DND-41 (cell line): ENCODE measurements around the gene SLC39A6.
"Not testable (repeated sequence)": the region's sequence is repeated elsewhere in the genome, so short reads cannot be mapped to it uniquely, and the experiment has no call there.

Experiments
- ATAC-seq: fragments of 200-7000 bp; cut with Tn5 transposase; 3 replicates; pipeline ENCODE4 v1.9.1; 2021; ENCODE audit warnings: low read depth; ENCODE audit not compliant: insufficient read depth
- DNase-seq: peaks from one replicate; pipeline ENCODE4 v3.0.0-alpha.2; 2020
- H2AFZ ChIP-seq: 2 replicates; pipeline ENCODE4 v1.6.0; 2012; ENCODE audit warnings: low read depth, low read length
- H3K27ac ChIP-seq: 2 replicates; pipeline ENCODE4 v1.5.1; 2012; ENCODE audit warnings: low read length, inconsistent platforms
- H3K27me3 ChIP-seq: fragments of 200-600 bp; sonication (generic); 2 replicates; pipeline ENCODE4 v1.6.0; 2012; ENCODE audit warnings: low read length, mild to moderate bottlenecking, inconsistent platforms; ENCODE audit not compliant: insufficient read depth, poor library complexity
- H3K36me3 ChIP-seq: 2 replicates; pipeline ENCODE4 v1.5.1; 2012; ENCODE audit warnings: low read length, inconsistent platforms; ENCODE audit not compliant: insufficient read depth
- H3K4me1 ChIP-seq: 2 replicates; pipeline ENCODE4 v1.5.1; 2012; ENCODE audit warnings: mild to moderate bottlenecking, low read length; ENCODE audit not compliant: insufficient read depth
- H3K4me2 ChIP-seq: 2 replicates; pipeline ENCODE4 v1.6.0; 2012; ENCODE audit warnings: mild to moderate bottlenecking, moderate library complexity, low read length, inconsistent platforms; ENCODE audit not compliant: insufficient read depth
- H3K4me3 ChIP-seq, 2 experiments: fragments of 200-600 bp in 1 of 2; shearing (Covaris generic) in 1 of 2; 2 replicates each; pipeline ENCODE4 v1.5.1; 2012 to 2016; ENCODE audit warnings: inconsistent platforms in 2 of 2, low read length in 2 of 2, mild to moderate bottlenecking in 2 of 2, low read depth in 1 of 2, moderate library complexity in 1 of 2
- H3K79me2 ChIP-seq: 2 replicates; pipeline ENCODE4 v1.6.0; 2012; ENCODE audit warnings: low read length, inconsistent platforms; ENCODE audit not compliant: insufficient read depth
- H3K9ac ChIP-seq: 2 replicates; pipeline ENCODE4 v1.6.0; 2012; ENCODE audit warnings: low read depth, mild to moderate bottlenecking, inconsistent platforms, low read length, moderate library complexity
- H3K9me3 ChIP-seq: 2 replicates; pipeline ENCODE4 v1.5.1; 2012; ENCODE audit warnings: low read length, moderate library complexity, mild to moderate bottlenecking, inconsistent platforms; ENCODE audit not compliant: insufficient read depth, severe bottlenecking
- H4K20me1 ChIP-seq: 2 replicates; pipeline ENCODE4 v1.6.0; 2012; ENCODE audit warnings: low read length; ENCODE audit not compliant: insufficient read depth
- EZH2 ChIP-seq: IDR thresholded peaks from 3 replicates; pipeline ENCODE4 v1.6.1; 2012; ENCODE audit warnings: borderline replicate concordance, low read depth, mild to moderate bottlenecking, moderate library complexity, low read length, inconsistent platforms; ENCODE audit not compliant: severe bottlenecking
- TF ChIP-seq, protein P1 (sequence below): IDR thresholded peaks from 2 replicates; pipeline ENCODE4 v1.5.1; 2012; ENCODE audit warnings: borderline replicate concordance, low read length, moderate library complexity, mild to moderate bottlenecking; ENCODE audit not compliant: poor library complexity, severe bottlenecking; ENCODE audit errors: extremely low read depth

Gene SLC39A6

DNA sequence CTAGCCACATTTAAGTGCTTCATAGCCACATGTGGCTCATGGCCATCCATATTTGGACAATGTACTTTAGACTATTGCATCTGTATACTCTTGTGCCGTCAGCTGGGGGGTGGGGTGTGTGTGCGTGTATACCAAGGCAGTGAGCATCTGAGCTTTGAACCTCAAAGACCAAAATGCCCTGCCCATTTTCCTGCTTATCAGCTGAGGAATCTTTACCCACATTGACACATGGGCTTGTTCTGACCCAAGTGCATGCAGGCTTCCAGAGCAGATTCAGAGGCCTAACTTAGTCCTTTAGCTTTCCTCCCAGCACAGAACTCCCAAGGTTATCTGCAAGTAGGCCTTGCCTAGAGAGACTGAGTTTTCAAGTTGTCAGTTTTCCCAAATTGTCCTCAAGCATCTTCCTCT lies 47.0 kb upstream of the SLC39A6 start:
- ATAC-seq (no peak), DNase-seq (no peak)
- TF ChIP-seq, protein P1, sequence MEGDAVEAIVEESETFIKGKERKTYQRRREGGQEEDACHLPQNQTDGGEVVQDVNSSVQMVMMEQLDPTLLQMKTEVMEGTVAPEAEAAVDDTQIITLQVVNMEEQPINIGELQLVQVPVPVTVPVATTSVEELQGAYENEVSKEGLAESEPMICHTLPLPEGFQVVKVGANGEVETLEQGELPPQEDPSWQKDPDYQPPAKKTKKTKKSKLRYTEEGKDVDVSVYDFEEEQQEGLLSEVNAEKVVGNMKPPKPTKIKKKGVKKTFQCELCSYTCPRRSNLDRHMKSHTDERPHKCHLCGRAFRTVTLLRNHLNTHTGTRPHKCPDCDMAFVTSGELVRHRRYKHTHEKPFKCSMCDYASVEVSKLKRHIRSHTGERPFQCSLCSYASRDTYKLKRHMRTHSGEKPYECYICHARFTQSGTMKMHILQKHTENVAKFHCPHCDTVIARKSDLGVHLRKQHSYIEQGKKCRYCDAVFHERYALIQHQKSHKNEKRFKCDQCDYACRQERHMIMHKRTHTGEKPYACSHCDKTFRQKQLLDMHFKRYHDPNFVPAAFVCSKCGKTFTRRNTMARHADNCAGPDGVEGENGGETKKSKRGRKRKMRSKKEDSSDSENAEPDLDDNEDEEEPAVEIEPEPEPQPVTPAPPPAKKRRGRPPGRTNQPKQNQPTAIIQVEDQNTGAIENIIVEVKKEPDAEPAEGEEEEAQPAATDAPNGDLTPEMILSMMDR: no peak
- no peak for TF ChIP-seq EZH2
- no peak overlapping the region for H3K4me3 ChIP-seq
- no peaks in the 10 kb centered on the region for H3K27me3 ChIP-seq
- no peak overlapping the region for H3K9ac ChIP-seq
- no peaks in the 10 kb centered on the region for H3K79me2 ChIP-seq
- H3K4me1 ChIP-seq: no peaks in the 10 kb centered on the region
- peaks cover 65% of the 10 kb centered on the region for H3K36me3 ChIP-seq
- no peak overlapping the region for H2AFZ ChIP-seq
- H3K9me3 ChIP-seq: no peaks in the 10 kb centered on the region
- no peaks in the 10 kb centered on the region for H4K20me1 ChIP-seq
- H3K27ac ChIP-seq: no peak overlapping the region
- H3K4me2 ChIP-seq: no peak overlapping the region

DNA sequence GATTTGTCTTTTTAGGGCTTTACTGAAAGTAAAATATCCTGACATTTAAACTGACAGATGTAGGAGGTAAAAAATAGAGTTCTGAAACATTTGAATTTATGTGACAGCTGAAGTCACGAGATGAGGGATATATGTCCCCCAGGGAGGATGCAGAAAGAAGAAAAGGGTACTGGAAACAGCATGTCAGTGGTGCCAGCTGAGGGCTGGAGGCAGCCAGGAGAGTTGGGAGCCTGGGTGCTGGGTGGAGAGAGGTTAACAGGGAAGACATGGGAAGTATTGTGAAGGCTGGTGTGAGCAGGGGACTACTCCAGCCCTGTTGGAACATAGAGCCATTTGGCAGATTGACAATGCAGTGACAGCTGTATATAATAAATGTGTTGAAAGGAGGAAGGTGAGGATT lies 46.3 kb upstream of the SLC39A6 start:
- DNase-seq (no peak), ATAC-seq (no peak)
- Histone ChIP-seq H3K27ac (no peak overlapping the region), H3K4me1 (no peaks in the 10 kb centered on the region), H3K79me2 (no peaks in the 10 kb centered on the region), H3K9me3 (no peaks in the 10 kb centered on the region), H2AFZ (no peak overlapping the region), H3K4me3 (no peak overlapping the region), H3K9ac (no peak overlapping the region), H3K27me3 (no peaks in the 10 kb centered on the region), H3K36me3 (peaks cover 72% of the 10 kb centered on the region), H3K4me2 (no peak overlapping the region), H4K20me1 (no peaks in the 10 kb centered on the region)
- TF ChIP-seq EZH2: no peak
- TF ChIP-seq, protein P1: no peak

DNA sequence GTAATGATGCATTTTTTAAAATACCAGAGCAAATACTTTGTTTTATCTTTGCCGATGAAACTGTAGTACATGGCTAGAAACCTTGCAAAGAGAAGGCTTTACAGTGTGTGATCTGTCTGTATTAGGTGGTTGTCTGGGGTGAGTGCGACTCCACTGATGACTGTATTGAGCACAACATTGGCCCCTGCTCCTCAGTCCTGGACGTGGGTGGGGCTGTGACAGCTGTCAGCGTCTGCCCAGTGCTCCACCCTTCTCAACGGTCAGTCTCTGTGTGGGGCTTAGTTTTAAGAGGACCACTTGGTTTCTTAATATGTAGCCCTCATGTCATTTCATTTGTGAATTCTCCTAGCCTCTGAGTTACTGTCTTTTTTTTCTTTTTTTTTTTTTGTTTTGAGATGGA lies 40.8 kb upstream of the SLC39A6 start:
- TF ChIP-seq, protein P1: no peak
- TF ChIP-seq EZH2: no peak
- no peaks in the 10 kb centered on the region for H3K9me3 ChIP-seq
- ATAC-seq (no peak), DNase-seq (no peak)
- no peak overlapping the region for H3K4me3 ChIP-seq
- H3K36me3 ChIP-seq: peaks cover 85% of the 10 kb centered on the region
- no peaks in the 10 kb centered on the region for H3K79me2 ChIP-seq
- peaks cover 3% of the 10 kb centered on the region; the same call in 1 of the 2 replicates for H4K20me1 ChIP-seq
- H2AFZ ChIP-seq: no peak overlapping the region
- no peaks in the 10 kb centered on the region for H3K4me1 ChIP-seq
- no peak overlapping the region for H3K4me2 ChIP-seq
- no peak overlapping the region for H3K27ac ChIP-seq
- no peak overlapping the region for H3K9ac ChIP-seq
- H3K27me3 ChIP-seq: no peaks in the 10 kb centered on the region

DNA sequence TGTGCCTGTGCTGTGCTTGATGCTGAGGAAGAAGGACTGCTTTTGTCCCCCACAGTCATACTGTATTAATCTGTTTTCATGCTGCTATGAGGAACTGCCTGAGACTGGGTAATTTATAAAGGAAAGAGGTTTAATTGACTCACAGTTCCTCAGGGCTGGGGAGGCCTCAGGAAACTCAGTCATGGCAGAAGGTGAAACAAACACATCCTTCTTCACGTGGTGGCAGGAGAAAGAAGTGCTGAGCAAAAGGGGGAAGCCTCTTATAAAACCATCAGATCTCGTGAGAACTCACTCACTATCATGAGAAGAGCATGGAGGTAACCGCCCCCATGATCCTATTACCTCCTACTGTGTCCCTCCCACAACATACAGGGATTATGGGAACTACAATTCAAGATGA lies 39.2 kb upstream of the SLC39A6 start:
- H3K9ac ChIP-seq, DNase-seq, ATAC-seq, H3K4me1 ChIP-seq, H3K4me3 ChIP-seq, H3K27ac ChIP-seq, H3K4me2 ChIP-seq, H3K79me2 ChIP-seq, H4K20me1 ChIP-seq, H2AFZ ChIP-seq, H3K27me3 ChIP-seq, H3K9me3 ChIP-seq: not testable (repeated sequence)
- peaks cover 85% of the 10 kb centered on the region for H3K36me3 ChIP-seq
